Right kidney (tissue), 1 donor: ENCODE results near the gene SIM1.
A peak's percentile ranks its signal among the peaks of the same experiment; 100 is the strongest.

ENCODE experiments used
- DNase-seq: peaks from one replicate; pipeline ENCODE4 v3.0.0-alpha.2; 2016

Gene SIM1

DNA sequence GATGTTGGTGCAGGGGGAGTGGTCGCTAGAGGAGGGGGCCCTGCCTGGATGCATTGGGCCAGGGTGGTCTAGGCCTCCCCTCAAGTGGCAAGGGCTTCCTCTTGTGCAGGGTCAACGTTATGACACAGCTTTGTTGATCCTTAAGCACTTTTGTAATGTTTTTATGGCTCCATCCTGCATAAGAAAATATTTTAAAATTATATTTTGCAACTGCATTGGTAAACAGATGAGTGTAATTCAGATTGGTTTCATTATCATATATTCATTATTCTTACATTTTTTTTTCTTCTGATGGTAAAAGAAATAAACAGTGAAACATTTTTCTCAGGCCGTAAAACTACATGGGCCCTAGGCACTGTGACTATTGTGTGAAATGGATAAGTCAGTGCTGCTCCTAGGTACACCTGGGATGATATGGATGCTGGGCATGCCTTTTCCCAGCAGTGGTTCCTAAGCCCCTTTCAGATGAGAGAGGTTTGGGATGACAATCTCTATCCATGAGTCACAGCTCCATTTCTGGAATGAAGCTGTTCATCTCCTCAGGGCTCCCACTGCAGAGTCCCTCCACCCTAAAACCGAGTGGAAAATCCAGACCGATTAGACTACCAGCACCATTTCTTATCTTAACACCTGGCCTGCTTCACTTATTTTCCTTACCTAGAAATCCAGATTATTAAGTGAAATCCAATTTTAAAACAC lies 5.8 kb upstream of the SIM1 start:
- no peak for DNase-seq

- DNase-seq: peak; percentile 68
These were observed 4.6 kb upstream of the SIM1 start for GRCh38 chr6:100469101-100469859.

DNA sequence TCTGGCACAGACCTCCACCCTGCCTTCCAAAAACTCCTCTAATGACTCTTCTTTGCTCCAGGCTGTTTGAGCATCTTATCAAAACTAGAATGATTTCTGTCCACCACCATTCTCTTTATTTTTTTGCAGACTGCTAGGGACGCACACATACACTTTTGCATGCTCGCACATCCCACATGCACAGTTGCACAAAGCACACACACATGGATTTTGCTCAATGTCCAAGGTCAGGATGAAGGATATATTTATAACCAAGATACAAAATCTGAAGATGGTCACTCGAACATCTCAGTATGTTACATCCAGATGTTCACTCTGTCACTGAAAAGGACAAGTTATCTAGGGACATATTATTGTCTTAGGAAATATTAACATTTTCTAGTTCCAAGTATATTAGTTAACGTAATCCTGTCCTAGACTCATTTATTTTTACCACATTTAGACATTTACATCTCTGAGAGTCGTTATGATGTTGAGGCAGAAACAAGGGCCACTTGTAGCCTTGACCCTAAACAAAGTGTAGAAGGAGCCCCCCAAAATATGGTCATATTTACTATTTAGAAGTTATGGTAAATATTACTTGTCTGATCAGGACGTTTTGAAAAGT lies 3.4 kb upstream of the SIM1 start:
- peak; percentile 62 for DNase-seq

DNA sequence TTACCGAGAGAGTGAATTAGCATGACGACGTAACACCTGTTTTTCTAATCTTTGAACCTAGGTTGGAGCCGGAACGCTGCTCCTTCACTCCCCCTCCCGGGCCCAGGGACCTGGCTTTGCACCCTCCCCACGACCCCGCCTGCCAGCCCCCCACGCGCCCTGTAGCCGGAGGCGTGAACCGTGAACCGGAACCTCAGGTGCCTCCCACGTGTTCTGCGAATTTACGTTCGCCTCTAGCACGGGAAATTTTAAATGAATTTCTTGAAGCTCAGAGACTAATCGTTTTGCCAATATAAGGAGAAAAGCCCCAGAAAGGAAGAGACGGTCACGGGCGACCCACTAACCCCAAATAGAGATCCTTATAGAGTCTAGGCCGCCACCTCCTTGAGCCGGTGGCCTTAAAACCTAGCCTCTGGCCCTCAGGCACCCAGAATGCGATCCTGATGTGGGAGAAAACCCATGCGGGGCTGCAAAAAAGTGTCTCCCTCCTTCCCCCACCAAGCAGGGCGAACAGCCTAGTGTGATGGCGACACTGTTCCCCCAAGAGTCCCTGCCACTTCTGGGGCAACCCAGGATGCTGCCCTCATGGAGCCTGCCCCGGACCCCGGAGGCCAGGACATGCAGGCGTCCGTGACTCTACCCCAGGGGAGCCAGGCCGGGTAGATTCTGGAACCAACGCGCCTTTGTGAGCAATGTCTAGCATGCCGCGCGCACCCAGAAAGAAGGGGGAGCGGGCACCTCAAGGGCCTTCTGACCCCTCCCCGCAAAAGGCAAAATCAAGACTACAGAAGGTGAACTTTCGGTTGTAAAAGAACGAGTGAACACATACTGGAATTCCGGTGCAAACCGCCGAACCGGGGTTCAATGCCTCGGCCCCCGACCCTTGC lies 2.7 kb upstream of the SIM1 start:
- peak; percentile 70 for DNase-seq

DNA sequence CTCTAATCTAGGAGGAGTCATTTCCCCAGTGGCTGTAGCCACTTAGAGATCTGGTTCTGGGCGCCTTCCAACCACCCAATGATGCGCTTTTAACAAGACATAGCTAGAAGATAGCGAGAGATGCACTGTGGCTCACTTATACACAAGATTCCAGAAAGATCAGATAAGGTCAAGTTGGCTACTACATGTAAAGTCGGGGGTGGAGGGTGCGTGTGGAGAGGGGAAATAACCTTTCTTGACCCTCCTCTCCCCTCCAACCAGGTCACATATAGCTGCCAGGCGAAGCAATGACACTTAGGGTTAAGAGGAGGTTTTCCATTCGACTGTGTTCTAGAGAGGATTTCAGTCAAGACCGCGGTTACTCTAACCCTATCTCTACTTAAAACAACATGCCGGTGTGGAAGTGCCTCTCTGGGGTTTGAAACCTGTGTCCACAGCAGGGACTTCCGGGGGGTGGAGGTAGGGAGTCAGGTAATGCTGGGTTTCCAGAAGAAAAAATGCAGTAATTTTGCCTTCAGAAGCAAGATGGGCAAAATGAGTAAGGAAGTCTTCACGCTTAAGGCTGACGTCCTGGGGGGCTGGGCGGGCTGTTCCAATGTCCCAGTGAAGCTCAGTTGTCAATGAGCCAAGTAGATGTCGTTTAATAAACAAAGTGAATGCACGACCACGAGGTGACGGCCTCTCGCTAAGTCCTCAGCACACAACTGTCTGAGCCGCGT lies 1.8 kb upstream of the SIM1 start:
- peak; percentile 67 for DNase-seq

GRCh38 chr6:100465701-100466409 lies 1.1 kb upstream of the SIM1 start:
- peak; percentile 56 for DNase-seq

GRCh38 chr6:100464162-100464851 lies 414 bp downstream of the SIM1 start:
- peak; percentile 72 for DNase-seq

DNA sequence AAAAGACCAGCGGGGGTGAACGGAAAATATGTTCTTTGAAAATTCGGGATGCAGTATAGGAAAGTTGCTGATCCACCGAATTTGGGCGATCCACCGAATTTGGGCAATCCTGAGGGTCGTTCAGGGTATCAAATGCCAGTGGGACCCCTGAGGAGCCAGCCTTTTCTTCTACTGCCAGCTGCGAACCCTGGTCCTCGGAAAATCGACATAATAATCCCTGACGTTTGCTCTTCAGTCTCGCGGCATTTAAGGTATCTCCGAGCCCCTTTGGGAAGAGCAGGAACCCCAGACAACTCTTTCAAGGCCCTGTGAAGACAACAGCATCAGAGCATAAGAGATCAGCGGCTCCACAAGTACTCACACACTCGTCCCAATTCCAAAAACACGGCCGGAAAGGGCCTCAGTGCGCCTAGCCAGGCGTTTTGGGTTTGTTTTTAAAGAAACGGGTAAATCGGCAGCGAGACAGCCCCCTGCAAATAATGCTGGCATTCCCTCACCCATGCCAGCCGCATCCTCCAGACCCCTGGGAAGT lies 1.0 kb downstream of the SIM1 start:
- DNase-seq: no peak

- DNase-seq: peak; percentile 55
These were observed 1.8 kb downstream of the SIM1 start for GRCh38 chr6:100462706-100463629.

DNA sequence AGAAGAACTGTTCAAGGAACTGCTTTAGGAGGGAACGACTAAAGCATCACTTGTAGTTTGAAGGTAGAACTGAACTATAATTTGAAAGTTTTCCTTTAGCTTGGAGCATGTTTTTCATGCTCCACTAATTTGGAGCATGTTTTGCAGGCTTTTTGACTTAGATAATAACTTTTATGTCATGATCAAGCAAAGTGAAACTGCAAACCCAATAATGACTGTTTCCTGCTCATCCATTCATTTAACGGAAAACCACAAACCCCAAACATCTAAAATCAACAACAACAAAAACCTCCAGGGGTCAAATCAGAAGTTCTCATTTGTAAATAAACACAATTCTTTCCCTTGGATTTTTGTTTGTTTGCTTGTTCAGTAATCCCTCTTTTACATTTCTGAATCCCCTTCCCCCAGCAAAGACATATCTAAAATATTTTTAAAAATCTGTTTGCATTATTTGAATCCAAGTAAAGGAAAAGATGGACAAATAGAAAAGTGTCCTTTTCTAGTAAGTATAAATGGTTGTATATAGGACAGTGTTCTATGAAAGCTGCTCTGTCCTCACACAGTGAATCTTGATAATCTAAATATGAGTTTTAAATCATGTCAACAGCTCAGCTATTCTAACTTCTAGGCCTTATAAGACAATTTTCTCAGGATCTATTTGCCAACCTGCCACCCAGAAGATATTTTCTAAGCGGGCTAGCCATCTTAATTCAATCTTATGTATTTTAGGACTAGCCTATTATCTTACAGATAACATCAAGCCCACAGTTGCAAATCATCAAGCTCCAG lies 2.6 kb downstream of the SIM1 start:
- peak; percentile 41 for DNase-seq

DNA sequence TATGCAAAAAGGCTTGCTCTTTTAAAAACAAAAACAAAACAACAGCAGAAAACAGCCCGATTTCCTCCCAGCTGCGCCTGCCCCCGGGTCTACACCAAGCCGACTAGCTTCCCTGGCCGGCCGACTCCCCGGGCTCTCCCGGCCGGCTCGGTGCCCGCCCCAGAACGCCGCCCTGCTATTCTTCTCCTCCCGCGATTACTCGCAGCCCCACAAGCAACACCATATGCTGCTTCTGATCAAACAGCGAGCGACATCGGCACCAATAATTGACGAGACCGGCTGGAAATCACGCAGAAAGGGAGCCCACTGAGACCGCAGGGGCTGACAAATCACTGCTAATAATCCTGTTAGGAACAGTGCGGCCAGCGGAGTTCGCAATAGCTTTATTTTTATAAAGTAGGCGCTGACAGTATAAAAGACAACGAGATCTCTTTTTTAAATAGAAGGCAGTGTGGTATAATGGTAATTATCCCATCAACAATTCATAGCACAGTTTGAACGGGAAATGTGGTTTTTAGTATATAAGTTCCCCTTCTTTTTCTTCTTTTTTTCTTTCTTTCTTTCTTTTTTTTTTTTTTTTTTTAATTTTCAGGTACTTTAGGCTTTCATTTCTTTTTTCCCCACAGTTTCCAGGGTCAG lies 3.3 kb downstream of the SIM1 start:
- peak; percentile 87 for DNase-seq

GRCh38 chr6:100460650-100461204 lies 4.0 kb downstream of the SIM1 start:
- DNase-seq: peak; percentile 56

GRCh38 chr6:100459592-100460184 lies 5.0 kb downstream of the SIM1 start:
- peak; percentile 26 for DNase-seq

- peak; percentile 52 for DNase-seq
These were observed 5.7 kb downstream of the SIM1 start for GRCh38 chr6:100458841-100459591.

- no peak for DNase-seq
These were observed 7.3 kb downstream of the SIM1 start for GRCh38 chr6:100457311-100457990.

GRCh38 chr6:100456908-100457235 lies 7.8 kb downstream of the SIM1 start:
- DNase-seq: peak; percentile 59
